Esophagus mucosa (tissue), 1 donor: ENCODE data around the gene FHIT. TPM values are rescaled to one million over a fixed set of nuclear protein-coding genes. Genes with fewer than 3 reads are reported as not detected.

Experiments
- ATAC-seq: fragments of 200-7000 bp; cut with Tn5 transposase; one replicate; pipeline ENCODE4 v1.9.1; 2020
- total RNA-seq: library from RNA; stranded (reverse); gene quantifications from one replicate; pipeline ENCODE4 v1.2.4, GENCODE V29; 2023
- donor health status: DM: yes; HTN: yes; CAD: no.

The FHIT gene
- total RNA-seq, 1 donor from 2014 or later, result 10.5 TPM

- no peak for ATAC-seq
These were observed 1165.6 kb downstream of the FHIT start for GRCh38 chr3:60085649-60086048.

- no peak for ATAC-seq
These were observed 1169.7 kb downstream of the FHIT start for GRCh38 chr3:60081381-60082095.

GRCh38 chr3:60080648-60081047 lies 1170.6 kb downstream of the FHIT start:
- ATAC-seq, result no peak

- no peak for ATAC-seq
These were observed 1172.2 kb downstream of the FHIT start for GRCh38 chr3:60079076-60079475.

- no peak for ATAC-seq
These were observed 1174.9 kb downstream of the FHIT start for GRCh38 chr3:60076331-60076730.

GRCh38 chr3:60073942-60074341 lies 1177.3 kb downstream of the FHIT start:
- ATAC-seq, result no peak

- no peak for ATAC-seq
These were observed 1178.0 kb downstream of the FHIT start for GRCh38 chr3:60073228-60073627.

- ATAC-seq, result no peak
These were observed 1180.9 kb downstream of the FHIT start for GRCh38 chr3:60070366-60070765.

- no peak for ATAC-seq
These were observed 1185.9 kb downstream of the FHIT start for GRCh38 chr3:60065227-60065868.

GRCh38 chr3:60064210-60065178 lies 1186.8 kb downstream of the FHIT start:
- peak; percentile 33 for ATAC-seq

- no peak for ATAC-seq
These were observed 1194.8 kb downstream of the FHIT start for GRCh38 chr3:60056404-60056803.

- no peak for ATAC-seq
These were observed 1195.5 kb downstream of the FHIT start for GRCh38 chr3:60055765-60056164.

GRCh38 chr3:60053526-60054265 lies 1197.6 kb downstream of the FHIT start:
- no peak for ATAC-seq

GRCh38 chr3:60048447-60048848 lies 1202.8 kb downstream of the FHIT start:
- ATAC-seq, result no peak

- no peak for ATAC-seq
These were observed 1203.6 kb downstream of the FHIT start for GRCh38 chr3:60047426-60048200.

- no peak for ATAC-seq
These were observed 1205.0 kb downstream of the FHIT start for GRCh38 chr3:60046210-60046609.

- ATAC-seq, result no peak
These were observed 1205.6 kb downstream of the FHIT start for GRCh38 chr3:60045686-60046085.

- no peak for ATAC-seq
These were observed 1214.4 kb downstream of the FHIT start for GRCh38 chr3:60036803-60037202.

- no peak for ATAC-seq
These were observed 1217.3 kb downstream of the FHIT start for GRCh38 chr3:60033901-60034453.

GRCh38 chr3:60030982-60031381 lies 1220.3 kb downstream of the FHIT start:
- ATAC-seq, result no peak

GRCh38 chr3:60028233-60028632 lies 1223.0 kb downstream of the FHIT start:
- no peak for ATAC-seq
